B cell (primary cell): Measurements from ENCODE around the gene C20orf144.

ENCODE experiments used
- CTCF ChIP-seq: fragments of 200-600 bp; IDR thresholded peaks from one replicate; pipeline ENCODE4 v1.8.0; 2022; ENCODE audit warnings: antibody characterized with exemption, mild to moderate bottlenecking
- EZH2 ChIP-seq: IDR thresholded peaks from 2 replicates; pipeline ENCODE4 v1.6.1; 2012; ENCODE audit warnings: borderline replicate concordance, low read depth, mild to moderate bottlenecking, moderate library complexity, low read length; ENCODE audit not compliant: insufficient read depth, poor library complexity, severe bottlenecking

- TF ChIP-seq CTCF = no peak
- TF ChIP-seq EZH2 = no peak
These were observed 8.8 kb downstream of the C20orf144 start for GRCh38 chr20:33670715-33671499.
